ENCODE data around the gene ETV1. TPM values are rescaled to one million over a fixed set of nuclear protein-coding genes. Genes with fewer than 3 reads are reported as not detected.

The ETV1 gene
- total and polyA plus RNA-seq, 4 donors = 1.2 to 4.3 (median 3.6) TPM

DNA sequence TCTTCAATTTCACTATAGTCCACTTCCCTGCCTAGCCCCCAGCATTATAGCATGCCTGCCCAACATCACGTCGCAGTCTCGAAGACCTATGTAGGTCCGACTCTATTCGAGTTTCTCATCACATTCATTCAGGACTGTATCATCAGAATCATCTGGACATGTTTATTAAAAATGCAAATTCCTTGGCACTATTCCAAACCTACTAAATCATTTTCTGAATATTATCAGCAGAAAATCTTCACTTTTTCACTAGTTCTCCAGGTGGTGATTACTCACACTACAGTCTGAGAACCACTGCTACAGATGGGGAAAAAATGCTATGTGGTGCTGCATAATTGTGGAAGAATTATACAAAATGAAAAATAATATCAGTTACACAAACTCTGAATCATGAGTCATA lies 29.3 kb upstream of the ETV1 start (continued):
- TF ChIP-seq, protein P1, sequence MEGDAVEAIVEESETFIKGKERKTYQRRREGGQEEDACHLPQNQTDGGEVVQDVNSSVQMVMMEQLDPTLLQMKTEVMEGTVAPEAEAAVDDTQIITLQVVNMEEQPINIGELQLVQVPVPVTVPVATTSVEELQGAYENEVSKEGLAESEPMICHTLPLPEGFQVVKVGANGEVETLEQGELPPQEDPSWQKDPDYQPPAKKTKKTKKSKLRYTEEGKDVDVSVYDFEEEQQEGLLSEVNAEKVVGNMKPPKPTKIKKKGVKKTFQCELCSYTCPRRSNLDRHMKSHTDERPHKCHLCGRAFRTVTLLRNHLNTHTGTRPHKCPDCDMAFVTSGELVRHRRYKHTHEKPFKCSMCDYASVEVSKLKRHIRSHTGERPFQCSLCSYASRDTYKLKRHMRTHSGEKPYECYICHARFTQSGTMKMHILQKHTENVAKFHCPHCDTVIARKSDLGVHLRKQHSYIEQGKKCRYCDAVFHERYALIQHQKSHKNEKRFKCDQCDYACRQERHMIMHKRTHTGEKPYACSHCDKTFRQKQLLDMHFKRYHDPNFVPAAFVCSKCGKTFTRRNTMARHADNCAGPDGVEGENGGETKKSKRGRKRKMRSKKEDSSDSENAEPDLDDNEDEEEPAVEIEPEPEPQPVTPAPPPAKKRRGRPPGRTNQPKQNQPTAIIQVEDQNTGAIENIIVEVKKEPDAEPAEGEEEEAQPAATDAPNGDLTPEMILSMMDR (IDR thresholded peaks at IDR 0.05; ENCODE audit: low read depth, low read length, missing input control) = no peak
- TF ChIP-seq HNF4G (IDR thresholded peaks at IDR 0.05) (no peak), FOXA1 (IDR thresholded peaks at IDR 0.05) (no peak), GABPA (IDR thresholded peaks at IDR 0.05 in 1 of 2, conservative IDR thresholded peaks at IDR 0.05 in 1 of 2) (no peak)

DNA sequence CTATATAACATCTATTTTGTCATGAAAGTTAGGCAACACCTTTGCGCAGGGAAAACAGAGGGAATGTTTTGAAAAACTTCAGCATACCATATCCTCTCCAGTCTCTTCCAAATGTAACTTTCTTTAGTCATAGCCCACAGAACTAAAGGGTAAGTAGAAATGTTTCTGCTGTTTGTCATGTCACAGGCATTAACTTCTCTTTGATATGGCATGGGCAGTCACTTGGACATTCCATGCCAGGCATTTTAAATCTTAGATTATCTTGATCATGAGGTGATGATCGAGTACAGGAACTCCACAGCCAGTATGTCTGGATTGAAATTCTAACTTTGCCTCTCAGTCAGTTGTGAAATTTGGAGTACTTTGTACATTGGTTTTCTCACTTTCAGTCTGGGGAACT lies 27.5 kb upstream of the ETV1 start:
- 92% methylated on average over 2 of the region's 2 CpGs for WGBS
- TF ChIP-seq HNF4G (IDR thresholded peaks at IDR 0.05) (no peak), GABPA (IDR thresholded peaks at IDR 0.05 in 1 of 2, conservative IDR thresholded peaks at IDR 0.05 in 1 of 2) (no peak), JUND (IDR thresholded peaks at IDR 0.05) (no peak), TAF1 (conservative IDR thresholded peaks at IDR 0.05) (no peak), RAD21 (IDR thresholded peaks at IDR 0.05) (no peak), FOXA1 (IDR thresholded peaks at IDR 0.05) (no peak)
- TF ChIP-seq, protein P2, sequence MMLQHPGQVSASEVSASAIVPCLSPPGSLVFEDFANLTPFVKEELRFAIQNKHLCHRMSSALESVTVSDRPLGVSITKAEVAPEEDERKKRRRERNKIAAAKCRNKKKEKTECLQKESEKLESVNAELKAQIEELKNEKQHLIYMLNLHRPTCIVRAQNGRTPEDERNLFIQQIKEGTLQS (IDR thresholded peaks at IDR 0.05) = no peak
- Histone ChIP-seq H3K4me1 (ENCODE audit: control insufficient read depth in 4 of 4, insufficient read depth in 4 of 4, low read length in 3 of 4) (no peaks in the 10 kb centered on the region), H3K4me3 (ENCODE audit: low read depth in 1 of 3, low read length in 3 of 3) (no peak overlapping the region), H3K9me3 (ENCODE audit: control insufficient read depth in 4 of 4, low read length in 3 of 4) (peaks cover 0 to 2% (median 0%) of the 10 kb centered on the region in 4 donors), H3K27me3 (ENCODE audit: control insufficient read depth in 4 of 4, insufficient read depth in 4 of 4, low read length in 3 of 4) (no peaks in the 10 kb centered on the region), H3K27ac (ENCODE audit: low read depth in 1 of 2, low read length in 2 of 2) (no peak overlapping the region), H3K9ac (ENCODE audit: low read depth in 1 of 2, low read length in 2 of 2) (no peak overlapping the region), H3K36me3 (ENCODE audit: control insufficient read depth in 4 of 4, insufficient read depth in 3 of 4, low read depth in 1 of 4, low read length in 3 of 4) (no peaks in the 10 kb centered on the region)
- no peak for DNase-seq (ENCODE audit: low spot score)

DNA sequence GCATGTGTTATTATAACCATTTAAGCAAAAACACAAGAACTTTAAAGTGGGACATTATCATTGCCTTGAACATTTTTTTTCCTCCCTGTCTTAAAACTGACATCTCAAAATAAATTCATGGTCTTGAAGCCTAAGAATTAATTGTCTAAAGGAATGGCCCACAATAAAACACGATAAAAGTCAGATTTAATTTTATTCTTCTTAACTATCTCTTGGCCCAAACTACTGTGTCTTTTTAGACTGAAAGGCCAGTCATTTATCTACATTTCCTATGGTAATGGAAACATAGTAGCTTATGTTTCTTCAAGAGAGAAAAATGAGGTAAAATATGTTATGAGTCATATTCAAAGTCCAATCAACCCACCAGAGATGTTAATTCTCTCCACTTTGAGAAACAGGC lies 24.4 kb upstream of the ETV1 start:
- WGBS = 80% methylated on average over 1 of the region's 1 CpG
- DNase-seq (ENCODE audit: low spot score) = no peak

More for the DNA sequence above, 24.4 kb upstream of the ETV1 start:
- no peaks in the 10 kb centered on the region for H3K4me1 ChIP-seq (ENCODE audit: control insufficient read depth in 4 of 4, insufficient read depth in 4 of 4, low read length in 3 of 4)
- no peak overlapping the region for H3K9ac ChIP-seq (ENCODE audit: low read depth in 1 of 2, low read length in 2 of 2)
- no peaks in the 10 kb centered on the region for H3K9me3 ChIP-seq (ENCODE audit: control insufficient read depth in 4 of 4, low read length in 3 of 4)
- no peak for TF ChIP-seq RXRA (IDR thresholded peaks at IDR 0.05)
- TF ChIP-seq RAD21 (IDR thresholded peaks at IDR 0.05) = no peak
- no peak for TF ChIP-seq FOXA1 (IDR thresholded peaks at IDR 0.05)
- TF ChIP-seq, protein P1 (IDR thresholded peaks at IDR 0.05; ENCODE audit: low read depth, low read length, missing input control) = no peak
- TF ChIP-seq, protein P3, sequence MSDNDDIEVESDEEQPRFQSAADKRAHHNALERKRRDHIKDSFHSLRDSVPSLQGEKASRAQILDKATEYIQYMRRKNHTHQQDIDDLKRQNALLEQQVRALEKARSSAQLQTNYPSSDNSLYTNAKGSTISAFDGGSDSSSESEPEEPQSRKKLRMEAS (IDR thresholded peaks at IDR 0.05) = no peak
- no peak for TF ChIP-seq TAF1 (conservative IDR thresholded peaks at IDR 0.05)
- TF ChIP-seq SP1 (IDR thresholded peaks at IDR 0.05) = no peak
- TF ChIP-seq, protein P4, sequence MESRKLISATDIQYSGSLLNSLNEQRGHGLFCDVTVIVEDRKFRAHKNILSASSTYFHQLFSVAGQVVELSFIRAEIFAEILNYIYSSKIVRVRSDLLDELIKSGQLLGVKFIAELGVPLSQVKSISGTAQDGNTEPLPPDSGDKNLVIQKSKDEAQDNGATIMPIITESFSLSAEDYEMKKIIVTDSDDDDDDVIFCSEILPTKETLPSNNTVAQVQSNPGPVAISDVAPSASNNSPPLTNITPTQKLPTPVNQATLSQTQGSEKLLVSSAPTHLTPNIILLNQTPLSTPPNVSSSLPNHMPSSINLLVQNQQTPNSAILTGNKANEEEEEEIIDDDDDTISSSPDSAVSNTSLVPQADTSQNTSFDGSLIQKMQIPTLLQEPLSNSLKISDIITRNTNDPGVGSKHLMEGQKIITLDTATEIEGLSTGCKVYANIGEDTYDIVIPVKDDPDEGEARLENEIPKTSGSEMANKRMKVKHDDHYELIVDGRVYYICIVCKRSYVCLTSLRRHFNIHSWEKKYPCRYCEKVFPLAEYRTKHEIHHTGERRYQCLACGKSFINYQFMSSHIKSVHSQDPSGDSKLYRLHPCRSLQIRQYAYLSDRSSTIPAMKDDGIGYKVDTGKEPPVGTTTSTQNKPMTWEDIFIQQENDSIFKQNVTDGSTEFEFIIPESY (IDR thresholded peaks at IDR 0.05) = no peak
- TF ChIP-seq, protein P2 (IDR thresholded peaks at IDR 0.05) = no peak
- no peak for TF ChIP-seq YY1 (IDR thresholded peaks at IDR 0.05)
- no peak for TF ChIP-seq GABPA (IDR thresholded peaks at IDR 0.05 in 1 of 2, conservative IDR thresholded peaks at IDR 0.05 in 1 of 2)
- H3K4me3 ChIP-seq (ENCODE audit: low read depth in 1 of 3, low read length in 3 of 3) = no peak overlapping the region
- no peak overlapping the region for H3K27ac ChIP-seq (ENCODE audit: low read depth in 1 of 2, low read length in 2 of 2)
- no peaks in the 10 kb centered on the region for H3K36me3 ChIP-seq (ENCODE audit: control insufficient read depth in 4 of 4, insufficient read depth in 3 of 4, low read depth in 1 of 4, low read length in 3 of 4)
- H3K27me3 ChIP-seq (ENCODE audit: control insufficient read depth in 4 of 4, insufficient read depth in 4 of 4, low read length in 3 of 4) = no peaks in the 10 kb centered on the region

All from liver (tissue), 9 donors.